NCI-H226 (cell line): ENCODE results near the gene KIF6.
"Not testable (repeated sequence)": the region's sequence is repeated elsewhere in the genome, so short reads cannot be mapped to it uniquely, and the experiment has no call there.

Source experiments
- DNase-seq: peaks from one replicate; pipeline ENCODE4 v3.0.0-alpha.2; 2015

The KIF6 gene

DNA sequence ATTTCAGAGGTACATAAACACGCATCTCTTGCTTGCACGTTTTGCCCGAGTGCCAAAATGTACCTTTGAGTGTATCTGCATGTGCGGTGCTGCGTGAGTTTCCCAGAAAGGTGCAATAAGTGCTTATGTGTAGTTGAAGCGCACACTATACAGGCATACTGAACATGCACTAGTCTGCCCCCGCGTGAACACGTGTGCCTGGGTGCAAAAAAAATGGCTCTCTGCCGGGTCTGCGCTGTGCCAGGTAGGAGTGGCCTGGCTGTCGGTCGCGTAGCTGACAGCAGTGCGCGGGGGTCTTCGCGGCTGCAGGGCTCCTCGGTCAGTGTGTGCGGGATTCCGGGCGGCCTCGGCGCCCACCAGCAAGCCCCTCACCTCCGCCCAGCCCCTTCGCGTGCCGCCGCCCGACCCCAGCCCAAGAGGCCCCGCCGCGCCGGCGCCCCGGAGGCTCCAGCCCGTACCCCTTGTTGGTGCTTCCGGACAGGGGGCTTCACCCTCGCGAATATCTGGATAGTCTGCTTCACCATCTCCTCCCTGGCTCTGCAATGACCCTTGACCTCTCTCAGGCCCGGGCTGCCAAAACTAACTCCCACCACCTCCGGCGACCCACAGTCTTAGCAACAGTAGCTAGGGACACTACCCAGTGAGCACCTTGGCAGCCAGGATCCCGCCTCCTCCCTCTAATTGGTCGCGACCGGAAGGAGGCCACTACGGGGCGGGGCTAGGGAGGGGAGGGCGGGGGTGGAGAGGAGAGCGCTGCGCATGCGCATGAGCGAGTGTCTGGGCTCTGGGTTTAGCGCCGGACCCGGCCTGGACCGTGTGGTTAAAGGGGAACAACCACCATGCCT, at the start of gene KIF6:
KIF6 (minus strand) TSS at position 622 of the 845 bp plus-strand sequence; CDS start at position 524, 98 bp downstream.
- peak; percentile 83 for DNase-seq

GRCh38 chr6:39773782-39774181, 48.6 kb upstream of the KIF6 start:
- no peak for DNase-seq

GRCh38 chr6:39772559-39773273, 47.5 kb upstream of the KIF6 start:
- DNase-seq = no peak

DNA sequence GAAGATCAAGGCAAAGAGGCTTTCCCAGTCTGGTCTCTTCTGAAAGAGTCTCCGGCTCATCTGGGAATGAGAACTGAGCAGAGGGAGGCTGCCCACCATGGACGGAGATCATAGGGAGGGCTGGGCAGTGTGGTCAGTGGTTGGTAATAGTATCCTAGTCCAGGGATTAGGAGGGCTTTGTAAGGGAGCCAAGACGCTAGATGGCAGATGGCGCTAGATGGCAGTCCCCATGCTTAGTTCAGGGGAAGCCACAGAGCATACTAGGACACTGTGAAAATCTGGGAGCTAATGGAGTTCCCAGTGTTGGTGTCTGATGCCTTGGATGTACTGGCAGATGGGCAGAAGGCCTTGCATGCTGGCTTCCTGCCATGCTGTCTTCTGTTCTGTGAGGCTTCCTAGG, 45.2 kb upstream of the KIF6 start:
- no peak for DNase-seq

GRCh38 chr6:39769012-39769411, 43.8 kb upstream of the KIF6 start:
- no peak for DNase-seq

GRCh38 chr6:39765508-39766065, 40.4 kb upstream of the KIF6 start:
- DNase-seq = no peak

GRCh38 chr6:39760226-39760952, 35.2 kb upstream of the KIF6 start:
- DNase-seq = peak; percentile 59

DNA sequence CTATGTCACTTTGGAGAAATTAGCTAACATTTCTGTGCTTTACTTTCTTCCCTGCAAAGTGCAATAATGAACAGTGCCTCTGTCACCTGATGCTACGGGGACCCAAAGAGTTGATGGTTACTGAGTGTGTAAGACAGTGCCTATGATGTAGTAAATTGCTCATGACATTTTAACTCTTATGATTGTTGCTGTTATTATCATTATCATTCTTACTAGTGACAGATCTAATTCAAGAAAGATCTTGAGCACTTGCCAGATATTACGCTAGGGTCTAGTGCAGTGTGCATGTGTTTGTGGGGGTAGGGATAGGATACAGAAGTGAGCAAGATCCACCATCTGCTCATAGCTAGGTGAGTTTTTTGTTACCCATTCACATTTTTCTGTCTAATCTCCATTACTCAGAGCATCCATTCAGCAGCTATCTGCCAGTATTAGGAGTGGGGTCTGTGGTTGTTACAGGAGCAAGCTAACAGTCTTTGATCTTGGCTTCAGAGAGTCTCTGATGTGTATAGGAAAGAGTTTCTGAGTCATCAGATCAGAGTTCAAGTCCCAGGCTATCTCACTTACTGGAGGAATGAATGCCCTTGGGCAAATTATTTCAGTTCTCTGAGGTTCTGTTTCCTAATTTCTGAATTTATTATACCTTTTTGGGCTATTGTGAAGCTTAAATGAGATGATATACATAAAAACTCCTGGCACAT, 33.8 kb upstream of the KIF6 start:
- DNase-seq = peak; percentile 72

- DNase-seq = no peak
These were observed 31.4 kb upstream of the KIF6 start for GRCh38 chr6:39756582-39756981.

DNA sequence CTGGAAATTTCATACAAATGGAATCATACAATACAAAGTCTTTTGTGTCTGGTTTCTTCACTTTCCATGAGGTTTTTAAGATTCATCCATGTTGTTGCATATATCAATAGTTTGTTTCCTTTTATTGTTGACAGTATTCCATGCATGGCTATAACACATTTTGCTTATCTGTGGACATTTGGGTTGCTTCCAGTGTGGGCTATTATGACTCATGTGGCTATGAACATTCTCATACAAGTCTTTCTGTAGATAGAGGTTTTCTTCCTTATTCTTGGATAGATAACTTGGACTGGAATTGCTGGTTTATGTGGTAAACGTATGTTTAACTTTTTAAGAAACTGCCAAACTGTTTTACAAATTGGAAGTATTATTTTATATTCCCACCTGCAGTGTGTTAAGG, 30.0 kb upstream of the KIF6 start:
- DNase-seq = peak; percentile 73

DNA sequence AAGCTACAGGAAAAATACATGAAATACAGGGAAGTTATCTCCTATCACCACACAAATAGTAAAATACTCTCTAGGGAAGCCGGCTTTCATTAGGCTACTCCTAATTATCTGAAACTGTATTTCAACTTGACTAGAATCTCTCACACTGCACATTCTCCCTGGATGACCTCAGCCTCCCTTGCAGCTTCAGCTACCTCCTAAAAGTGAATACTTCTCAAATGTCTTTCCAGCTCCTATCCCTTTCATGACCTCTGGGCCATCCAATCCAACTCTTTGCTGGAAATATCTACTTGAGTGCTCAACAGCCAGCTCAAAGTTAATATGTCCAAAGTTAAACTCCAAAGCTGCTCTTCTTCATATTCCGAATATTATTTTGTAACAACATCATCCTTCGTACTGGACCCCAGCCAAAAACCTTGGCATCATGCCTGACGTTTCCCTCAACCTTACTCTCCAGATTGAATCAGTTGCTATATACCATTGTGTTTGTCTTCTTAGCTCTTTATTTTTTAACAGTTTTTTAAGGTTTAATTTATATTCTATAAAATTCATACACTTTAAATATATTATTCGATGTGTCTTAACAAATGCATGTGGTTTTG, 29.4 kb upstream of the KIF6 start:
- DNase-seq = peak; percentile 66

DNA sequence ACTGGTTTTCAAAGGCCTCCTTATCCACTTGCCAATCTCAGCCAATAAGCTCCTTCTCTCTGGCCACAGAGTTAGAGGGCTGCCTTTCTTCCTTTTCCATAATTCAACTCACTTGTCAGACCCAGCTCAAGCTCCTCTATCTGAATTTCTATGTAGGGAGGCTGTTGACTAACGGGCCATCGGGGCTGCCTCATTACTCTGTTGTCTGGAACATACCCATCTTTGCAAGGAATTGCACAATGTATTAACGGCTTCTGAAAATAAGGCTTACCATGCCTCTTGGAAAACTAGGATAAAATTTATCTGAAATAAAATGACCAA, 28.5 kb upstream of the KIF6 start:
- DNase-seq = peak; percentile 48

DNA sequence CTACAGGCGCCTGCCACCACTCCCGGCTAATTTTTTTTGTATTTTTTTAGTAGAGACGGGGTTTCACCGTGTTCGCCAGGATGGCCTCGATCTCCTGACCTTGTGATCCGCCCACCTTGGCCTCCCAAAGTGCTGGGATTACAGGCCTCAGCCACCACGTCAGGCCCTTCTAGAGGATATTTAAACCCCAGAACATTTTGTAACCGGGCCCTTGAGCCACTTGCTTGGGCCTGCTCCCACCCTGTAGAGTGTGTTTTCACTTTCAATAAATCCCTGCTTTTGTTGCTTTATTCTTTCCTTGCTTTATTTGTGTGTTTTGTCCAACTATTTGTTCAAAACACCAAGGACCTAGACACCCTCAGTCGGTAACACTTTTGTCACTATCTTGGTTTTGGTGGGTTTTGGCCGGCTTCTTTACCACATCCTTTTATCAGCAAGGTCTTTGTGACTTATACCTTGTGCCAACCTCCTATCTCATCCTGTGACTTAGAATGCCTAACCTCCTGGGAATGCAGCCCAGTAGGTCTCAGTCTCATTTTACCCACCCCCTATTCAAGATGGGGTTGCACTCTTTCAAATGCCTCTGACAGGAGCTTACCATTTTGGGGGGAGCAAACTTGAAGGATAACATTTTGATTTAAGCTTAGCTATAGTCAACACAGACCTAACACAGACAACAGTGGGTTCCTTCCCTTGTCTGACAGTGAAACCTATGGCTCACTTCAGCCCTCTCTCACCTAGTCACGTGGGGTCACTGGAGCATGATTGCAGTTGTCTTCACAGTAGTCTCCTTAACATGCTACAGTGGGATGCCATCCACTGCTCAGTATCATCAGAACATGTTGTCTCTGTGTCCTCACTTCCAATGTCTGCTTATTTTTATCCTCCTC, 27.9 kb upstream of the KIF6 start:
- DNase-seq = no peak

- no peak for DNase-seq
These were observed 21.6 kb upstream of the KIF6 start for GRCh38 chr6:39746795-39747194.

DNA sequence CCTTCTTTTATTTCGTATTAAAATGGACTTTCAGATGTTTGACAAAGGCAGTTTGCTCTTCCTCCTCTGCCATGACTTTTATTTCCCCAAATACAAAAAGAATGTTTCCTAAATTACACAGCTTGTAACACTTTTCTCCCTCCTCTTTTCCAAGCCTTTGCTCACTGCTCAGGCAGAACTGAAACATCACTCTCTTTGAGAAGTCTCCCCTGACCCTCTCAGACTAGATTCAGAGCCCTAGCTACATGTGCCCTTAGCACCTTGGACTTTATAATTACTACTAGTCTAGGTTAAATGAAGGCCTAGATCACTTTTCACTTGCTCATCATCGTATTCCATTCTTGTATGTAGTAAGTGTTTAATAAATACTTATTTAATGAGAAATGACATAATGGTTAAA, 8.5 kb upstream of the KIF6 start:
- no peak for DNase-seq

- DNase-seq = no peak
These were observed 6.4 kb upstream of the KIF6 start for GRCh38 chr6:39731565-39731964.

DNA sequence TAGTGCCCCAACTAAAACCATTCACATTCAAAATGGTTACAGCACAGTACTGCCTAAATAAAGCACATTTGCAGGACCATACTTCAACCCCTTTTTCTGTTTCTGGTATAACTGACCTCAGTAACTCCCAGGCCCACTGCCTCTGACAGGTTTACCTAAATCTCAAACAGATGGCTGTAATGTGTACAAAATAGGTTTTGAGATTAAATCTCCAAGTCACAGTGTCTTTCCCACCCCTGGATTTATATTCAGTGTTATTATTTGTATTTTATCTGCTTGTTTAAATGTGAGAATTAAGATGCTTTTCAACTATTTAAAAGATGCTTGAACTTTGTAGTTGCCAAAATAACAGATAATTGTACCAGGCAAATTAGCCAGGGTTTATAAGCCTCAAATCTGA, 4.7 kb upstream of the KIF6 start:
- no peak for DNase-seq

DNA sequence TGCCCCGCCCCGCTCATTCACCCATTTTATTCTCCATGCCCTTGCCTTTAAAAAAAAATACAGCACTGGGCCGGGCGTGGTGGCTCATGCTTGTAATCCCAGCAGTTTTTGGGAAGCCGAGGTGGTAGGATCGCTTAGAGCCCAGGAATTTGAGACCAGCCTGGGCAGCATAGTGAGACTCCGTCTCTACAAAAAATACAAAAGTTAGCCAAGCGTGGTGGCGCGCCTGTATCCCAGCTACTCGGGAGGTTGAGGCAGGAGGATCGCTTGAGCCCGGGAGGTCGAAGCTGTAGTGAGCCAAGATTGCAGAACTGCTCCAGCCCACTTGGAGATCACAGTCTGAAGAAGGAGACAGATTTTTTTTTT, 407 bp upstream of the KIF6 start:
- no peak for DNase-seq

GRCh38 chr6:39723350-39723749, 1.9 kb downstream of the KIF6 start:
- not testable (repeated sequence) for DNase-seq

DNA sequence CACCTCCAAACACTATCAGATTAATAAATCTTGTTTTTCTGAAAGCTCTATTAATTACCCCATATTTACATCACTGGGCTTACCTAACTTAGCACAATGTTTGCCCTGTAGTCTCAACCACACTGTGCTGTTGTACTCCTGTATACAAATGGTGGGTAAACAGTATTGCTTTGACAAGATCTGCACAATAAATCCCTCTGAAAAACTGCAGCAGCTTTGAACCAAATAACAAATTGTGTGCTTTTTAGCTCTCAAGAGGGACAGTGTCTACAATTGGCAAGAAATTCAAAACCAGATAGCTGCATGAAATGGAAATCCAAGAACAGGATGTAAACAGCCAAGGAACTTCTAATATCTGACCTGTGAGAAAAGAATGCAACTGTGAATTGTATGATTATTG, 10.4 kb downstream of the KIF6 start:
- no peak for DNase-seq

- DNase-seq = no peak
These were observed 17.1 kb downstream of the KIF6 start for GRCh38 chr6:39707962-39708683.
